ENCODE measurements around the gene CLEC18C. TPM values are rescaled to one million over a fixed set of nuclear protein-coding genes. Genes with fewer than 3 reads are reported as not detected.
"Not testable (repeated sequence)": the region's sequence is repeated elsewhere in the genome, so short reads cannot be mapped to it uniquely, and the experiment has no call there.

The CLEC18C gene
- polyA plus RNA-seq, 1 of the 3 experiments (the other 2 are of a cell fraction), result 0.08 TPM

DNA sequence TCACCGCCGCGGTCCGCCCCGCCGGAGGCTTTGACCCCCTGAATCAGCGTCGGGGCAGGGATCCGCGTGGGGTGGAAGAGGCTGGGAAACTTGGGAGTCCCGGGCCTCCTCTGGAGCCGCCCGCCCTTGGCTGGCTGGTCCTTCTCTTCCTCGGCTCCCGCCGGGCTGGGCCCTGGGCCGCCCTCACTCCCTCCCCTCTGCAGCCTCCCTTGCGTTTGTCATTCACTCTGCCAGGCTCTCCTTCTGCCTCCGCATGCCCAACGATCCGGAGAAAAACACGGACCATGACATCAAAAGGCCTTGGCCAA is 15.0 kb downstream of the CLEC18C start:
- H2AFZ ChIP-seq (ENCODE audit: low read depth); H3F3A ChIP-seq (replicated peaks; ENCODE audit: insufficient read depth); H3K9ac ChIP-seq; H3K4me2 ChIP-seq; H3K9me2 ChIP-seq; H3K9me3 ChIP-seq; H4K20me1 ChIP-seq (ENCODE audit: insufficient read depth); H3K4me1 ChIP-seq (ENCODE audit: control insufficient read depth in 1 of 2, insufficient read depth in 2 of 2, low read depth in 1 of 2, low read length in 1 of 2); H3K36me3 ChIP-seq (replicated peaks in 1 of 2; ENCODE audit: control insufficient read depth in 1 of 2, insufficient read depth in 2 of 2, low read length in 1 of 2); H3K27ac ChIP-seq (ENCODE audit: low read depth in 2 of 2, low read length in 1 of 2); H3K27me3 ChIP-seq (ENCODE audit: insufficient read depth); POLR2A ChIA-PET; H3K79me2 ChIP-seq (ENCODE audit: insufficient read depth); CTCF ChIA-PET; DNase-seq: not testable (repeated sequence)
- H3K4me3 ChIP-seq (ENCODE audit: low read depth in 2 of 2, low read length in 1 of 2), result peak overlapping the region in 1 of 2 experiments; percentile 26; a peak in 1 of 4 replicates
- WGBS (ENCODE audit: low lambda C conversion rate), result no CpG with 5 or more reads among the region's 22 CpGs

- POLR2A ChIA-PET; H3K9me3 ChIP-seq; H3K27me3 ChIP-seq (ENCODE audit: insufficient read depth); H3F3A ChIP-seq (replicated peaks; ENCODE audit: insufficient read depth); H3K27ac ChIP-seq (ENCODE audit: low read depth in 2 of 2, low read length in 1 of 2); H3K79me2 ChIP-seq (ENCODE audit: insufficient read depth); CTCF ChIA-PET; H3K4me1 ChIP-seq (ENCODE audit: control insufficient read depth in 1 of 2, insufficient read depth in 2 of 2, low read depth in 1 of 2, low read length in 1 of 2); H3K4me2 ChIP-seq; H2AFZ ChIP-seq (ENCODE audit: low read depth); H3K4me3 ChIP-seq (ENCODE audit: low read depth in 2 of 2, low read length in 1 of 2); H3K9me2 ChIP-seq; H3K36me3 ChIP-seq (replicated peaks in 1 of 2; ENCODE audit: control insufficient read depth in 1 of 2, insufficient read depth in 2 of 2, low read length in 1 of 2); DNase-seq; H3K9ac ChIP-seq; H4K20me1 ChIP-seq (ENCODE audit: insufficient read depth): not testable (repeated sequence)
- WGBS (ENCODE audit: low lambda C conversion rate), result no CpG with 5 or more reads among the region's 5 CpGs
Observed at GRCh38 chr16:70190574-70190973, 17.0 kb downstream of the CLEC18C start.

- CTCF ChIA-PET; H3K4me1 ChIP-seq (ENCODE audit: control insufficient read depth in 1 of 2, insufficient read depth in 2 of 2, low read depth in 1 of 2, low read length in 1 of 2); H3K79me2 ChIP-seq (ENCODE audit: insufficient read depth): not testable (repeated sequence)
Observed at GRCh38 chr16:70196683-70197300, 23.2 kb downstream of the CLEC18C start.

GRCh38 chr16:70197611-70198010 is 24.0 kb downstream of the CLEC18C start:
- CTCF ChIA-PET; H3K27me3 ChIP-seq (ENCODE audit: insufficient read depth); H3K4me1 ChIP-seq (ENCODE audit: control insufficient read depth in 1 of 2, insufficient read depth in 2 of 2, low read depth in 1 of 2, low read length in 1 of 2); H4K20me1 ChIP-seq (ENCODE audit: insufficient read depth); H3K4me3 ChIP-seq (ENCODE audit: low read depth in 2 of 2, low read length in 1 of 2); H3K9me3 ChIP-seq; H3K36me3 ChIP-seq (replicated peaks in 1 of 2; ENCODE audit: control insufficient read depth in 1 of 2, insufficient read depth in 2 of 2, low read length in 1 of 2); H3K4me2 ChIP-seq; H3K9me2 ChIP-seq; H3K27ac ChIP-seq (ENCODE audit: low read depth in 2 of 2, low read length in 1 of 2); POLR2A ChIA-PET; H3K79me2 ChIP-seq (ENCODE audit: insufficient read depth); H3K9ac ChIP-seq; H3F3A ChIP-seq (replicated peaks; ENCODE audit: insufficient read depth); H2AFZ ChIP-seq (ENCODE audit: low read depth): not testable (repeated sequence)
- DNase-seq, result peak; percentile 16
- WGBS (ENCODE audit: low lambda C conversion rate), result 89% methylated on average over 5 of the region's 7 CpGs

More at GRCh38 chr16:70196683-70197300, 23.2 kb downstream of the CLEC18C start:
- H3K4me2 ChIP-seq; H4K20me1 ChIP-seq (ENCODE audit: insufficient read depth); H3K36me3 ChIP-seq (replicated peaks in 1 of 2; ENCODE audit: control insufficient read depth in 1 of 2, insufficient read depth in 2 of 2, low read length in 1 of 2); H3K9me3 ChIP-seq; H3F3A ChIP-seq (replicated peaks; ENCODE audit: insufficient read depth); DNase-seq; POLR2A ChIA-PET; H3K4me3 ChIP-seq (ENCODE audit: low read depth in 2 of 2, low read length in 1 of 2); H3K9ac ChIP-seq; H3K9me2 ChIP-seq; H2AFZ ChIP-seq (ENCODE audit: low read depth); H3K27me3 ChIP-seq (ENCODE audit: insufficient read depth); H3K27ac ChIP-seq (ENCODE audit: low read depth in 2 of 2, low read length in 1 of 2): not testable (repeated sequence)
- no CpG with 5 or more reads among the region's 12 CpGs for WGBS (ENCODE audit: low lambda C conversion rate)

GRCh38 chr16:70198230-70198629 is 24.6 kb downstream of the CLEC18C start:
- H3K9ac ChIP-seq; H3K79me2 ChIP-seq (ENCODE audit: insufficient read depth); H4K20me1 ChIP-seq (ENCODE audit: insufficient read depth); DNase-seq; CTCF ChIA-PET; H3K4me3 ChIP-seq (ENCODE audit: low read depth in 2 of 2, low read length in 1 of 2); H2AFZ ChIP-seq (ENCODE audit: low read depth); H3K27me3 ChIP-seq (ENCODE audit: insufficient read depth); H3K36me3 ChIP-seq (replicated peaks in 1 of 2; ENCODE audit: control insufficient read depth in 1 of 2, insufficient read depth in 2 of 2, low read length in 1 of 2); H3K4me1 ChIP-seq (ENCODE audit: control insufficient read depth in 1 of 2, insufficient read depth in 2 of 2, low read depth in 1 of 2, low read length in 1 of 2); H3K9me2 ChIP-seq; H3K4me2 ChIP-seq; H3F3A ChIP-seq (replicated peaks; ENCODE audit: insufficient read depth); POLR2A ChIA-PET; H3K27ac ChIP-seq (ENCODE audit: low read depth in 2 of 2, low read length in 1 of 2); H3K9me3 ChIP-seq: not testable (repeated sequence)
- WGBS (ENCODE audit: low lambda C conversion rate), result 100% methylated on average over 2 of the region's 9 CpGs

DNA sequence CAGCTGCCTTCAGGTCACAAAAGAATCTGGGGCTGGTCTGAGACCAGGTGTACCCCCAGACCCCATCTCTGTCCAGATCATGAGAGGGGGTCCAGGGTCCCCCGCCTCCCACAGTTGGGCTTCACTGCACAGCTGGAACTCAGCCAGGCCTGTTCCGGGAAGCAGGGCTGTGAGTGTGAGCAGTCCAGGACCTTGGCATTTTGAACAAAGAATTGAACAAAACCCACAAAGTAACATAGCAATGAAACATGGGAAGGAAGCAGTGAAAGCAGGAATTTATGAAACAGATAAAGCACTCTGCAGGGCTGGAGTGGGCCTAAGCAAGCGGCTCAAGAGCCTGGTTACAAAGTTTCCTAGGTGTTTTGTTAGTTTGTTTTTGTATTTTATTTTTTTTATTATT is 25.1 kb downstream of the CLEC18C start:
- H3K27ac ChIP-seq (ENCODE audit: low read depth in 2 of 2, low read length in 1 of 2); H3K27me3 ChIP-seq (ENCODE audit: insufficient read depth); H4K20me1 ChIP-seq (ENCODE audit: insufficient read depth); H3K4me1 ChIP-seq (ENCODE audit: control insufficient read depth in 1 of 2, insufficient read depth in 2 of 2, low read depth in 1 of 2, low read length in 1 of 2); H3K9me2 ChIP-seq; H3K4me2 ChIP-seq; H3F3A ChIP-seq (replicated peaks; ENCODE audit: insufficient read depth); H3K36me3 ChIP-seq (replicated peaks in 1 of 2; ENCODE audit: control insufficient read depth in 1 of 2, insufficient read depth in 2 of 2, low read length in 1 of 2); CTCF ChIA-PET; H3K9ac ChIP-seq; POLR2A ChIA-PET; DNase-seq; H3K79me2 ChIP-seq (ENCODE audit: insufficient read depth); H2AFZ ChIP-seq (ENCODE audit: low read depth); H3K4me3 ChIP-seq (ENCODE audit: low read depth in 2 of 2, low read length in 1 of 2); H3K9me3 ChIP-seq: not testable (repeated sequence)
- 89% methylated on average over 3 of the region's 3 CpGs for WGBS (ENCODE audit: low lambda C conversion rate)

DNA sequence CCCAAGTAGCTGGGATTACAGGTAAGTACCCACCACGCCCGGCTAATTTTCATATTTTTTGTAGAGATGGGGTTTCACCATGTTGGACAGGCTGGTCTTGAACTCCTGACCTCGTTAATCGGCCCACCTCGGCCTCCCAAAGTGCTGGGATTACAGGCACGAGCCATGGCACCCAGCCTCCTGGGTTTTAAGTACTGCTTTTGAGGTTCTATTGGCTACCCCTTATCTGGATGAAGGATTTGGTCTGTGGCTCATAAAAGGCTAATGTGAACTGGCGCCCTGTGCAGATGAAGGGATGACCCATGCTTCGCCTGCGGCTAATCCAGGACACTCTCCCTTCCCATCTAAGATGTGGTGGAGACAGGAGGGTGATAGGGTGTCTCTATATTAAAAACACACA is 25.6 kb downstream of the CLEC18C start:
- CTCF ChIA-PET; H3K9ac ChIP-seq; DNase-seq; POLR2A ChIA-PET; H3K27me3 ChIP-seq (ENCODE audit: insufficient read depth); H3K36me3 ChIP-seq (replicated peaks in 1 of 2; ENCODE audit: control insufficient read depth in 1 of 2, insufficient read depth in 2 of 2, low read length in 1 of 2); H3F3A ChIP-seq (replicated peaks; ENCODE audit: insufficient read depth); H3K4me1 ChIP-seq (ENCODE audit: control insufficient read depth in 1 of 2, insufficient read depth in 2 of 2, low read depth in 1 of 2, low read length in 1 of 2); H3K4me2 ChIP-seq; H3K9me2 ChIP-seq; H3K79me2 ChIP-seq (ENCODE audit: insufficient read depth); H2AFZ ChIP-seq (ENCODE audit: low read depth); H3K9me3 ChIP-seq; H3K27ac ChIP-seq (ENCODE audit: low read depth in 2 of 2, low read length in 1 of 2); H4K20me1 ChIP-seq (ENCODE audit: insufficient read depth); H3K4me3 ChIP-seq (ENCODE audit: low read depth in 2 of 2, low read length in 1 of 2): not testable (repeated sequence)
- WGBS (ENCODE audit: low lambda C conversion rate), result 91% methylated on average over 9 of the region's 9 CpGs

Measured in SK-N-SH (cell line).